Measurements from ENCODE around the gene RASSF8. TPM values are rescaled to one million over a fixed set of nuclear protein-coding genes. Genes with fewer than 3 reads are reported as not detected.
A peak's percentile ranks its signal among the peaks of the same experiment; 100 is the strongest.

RASSF8 gene
- total and polyA plus RNA-seq, 9 of the 15 experiments (the other 6 are each of a cell fraction or from before 2014, with no cell fraction given), result 0.01 to 0.36 (median 0.12) TPM; not detected in 1

- TF ChIP-seq HNRNPH1 (optimal IDR thresholded peaks at IDR 0.05; ENCODE audit: low read depth, low read length) (no peak), ZNF707 (CRISPR knock-in tag; conservative IDR thresholded peaks at IDR 0.05) (no peak)
Measured at GRCh38 chr12:26112703-26113147, 154.2 kb downstream of the RASSF8 start (continued).

GRCh38 chr12:26113181-26113654 is 154.7 kb downstream of the RASSF8 start:
- 84% methylated on average over 6 of the region's 6 CpGs for WGBS (ENCODE audit: insufficient coverage, low coverage, missing lambda C conversion rate)
- Histone ChIP-seq H3K36me3 (ENCODE audit: control insufficient read depth, insufficient read depth, low read length) (no peaks in the 10 kb centered on the region), H3K27ac (ENCODE audit: extremely low read depth, low read depth, low read length) (no peak overlapping the region), H2AFZ (ENCODE audit: low read depth, low read length) (peak overlapping the region; percentile 94; the same call in 1 of the 2 replicates), H3K27me3 (ENCODE audit: control insufficient read depth in 2 of 2, insufficient read depth in 2 of 2, low read length in 2 of 2) (no peaks in the 10 kb centered on the region; a peak in 1 of 5 replicates), H3K9me1 (ENCODE audit: control insufficient read depth, insufficient read depth, low read length) (no peaks in the 10 kb centered on the region), H3K79me2 (ENCODE audit: control insufficient read depth, insufficient read depth, low read length) (no peaks in the 10 kb centered on the region), H3K4me1 (replicated peaks in 1 of 2; ENCODE audit: control insufficient read depth in 2 of 2, insufficient read depth in 2 of 2, low read length in 2 of 2) (peaks cover 11 to 20% of the 10 kb centered on the region in 2 experiments; a peak in 4 of 5 replicates), H3K4me3 (no peak overlapping the region), H3K4me2 (ENCODE audit: insufficient read depth, low read length) (no peak overlapping the region), H4K20me1 (replicated peaks; ENCODE audit: control insufficient read depth, insufficient read depth, low read length) (no peaks in the 10 kb centered on the region), H3K9me3 (replicated peaks; ENCODE audit: control insufficient read depth, insufficient read depth, low read depth, low read length) (no peaks in the 10 kb centered on the region), H3K9ac (ENCODE audit: insufficient read depth in 1 of 2, low read depth in 2 of 2, low read length in 2 of 2) (no peak overlapping the region)
- ChIA-PET POLR2A (interaction anchor here (0.6 kb wide), 1 partner anchor 136 kb away, joined by 4 read pairs; no protein-coding TSS in a partner anchor), CTCF (ENCODE audit: low intra/inter-chr PET ratio) (no interaction called here)
- TF ChIP-seq NR1H2 (CRISPR knock-in tag; IDR thresholded peaks at IDR 0.05) (no peak), TFE3 (CRISPR knock-in tag; IDR thresholded peaks at IDR 0.05) (peak; percentile 53)
- TF ChIP-seq, protein P1, sequence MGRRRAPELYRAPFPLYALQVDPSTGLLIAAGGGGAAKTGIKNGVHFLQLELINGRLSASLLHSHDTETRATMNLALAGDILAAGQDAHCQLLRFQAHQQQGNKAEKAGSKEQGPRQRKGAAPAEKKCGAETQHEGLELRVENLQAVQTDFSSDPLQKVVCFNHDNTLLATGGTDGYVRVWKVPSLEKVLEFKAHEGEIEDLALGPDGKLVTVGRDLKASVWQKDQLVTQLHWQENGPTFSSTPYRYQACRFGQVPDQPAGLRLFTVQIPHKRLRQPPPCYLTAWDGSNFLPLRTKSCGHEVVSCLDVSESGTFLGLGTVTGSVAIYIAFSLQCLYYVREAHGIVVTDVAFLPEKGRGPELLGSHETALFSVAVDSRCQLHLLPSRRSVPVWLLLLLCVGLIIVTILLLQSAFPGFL (CRISPR knock-in tag; IDR thresholded peaks at IDR 0.05), result no peak
- no TSS peak for BruUV-seq (replicated peaks)
- no peak for ATAC-seq
- intact Hi-C loops (cut with micrococcal nuclease), result no loop called here
- in situ Hi-C loops (cut with MboI), result no loop called here
- no peak for DNase-seq (ENCODE audit: extremely low read depth in 1 of 4, low spot score in 3 of 4)
- peak; percentile 44 for FAIRE-seq
